ENCODE results near the gene KRT79. TPM values are rescaled to one million over a fixed set of nuclear protein-coding genes. Genes with fewer than 3 reads are reported as not detected.

KRT79 gene
- total RNA-seq, 4 donors from 2014 or later = 48.8 to 202 (median 156) TPM

DNA sequence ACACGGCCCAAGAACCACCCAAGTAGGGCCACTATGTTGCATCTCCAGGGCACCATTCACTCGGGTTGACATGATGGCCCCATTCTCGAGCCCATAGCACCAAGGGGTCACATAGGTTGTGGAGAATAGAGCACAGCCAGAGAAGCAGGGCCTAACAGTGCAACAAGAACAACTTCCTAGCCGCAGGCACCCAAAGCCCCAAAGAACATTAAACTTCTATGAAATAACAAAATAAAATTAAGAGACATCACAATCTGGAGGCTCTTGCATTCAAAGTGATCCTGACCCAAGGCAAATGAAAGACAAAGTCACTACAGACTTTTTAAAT lies 22.1 kb downstream of the KRT79 start:
- Histone ChIP-seq H3K36me3 (no peaks in the 10 kb centered on the region), H3K4me1 (no peaks in the 10 kb centered on the region), H3K27ac (no peak overlapping the region), H3K9me3 (no peaks in the 10 kb centered on the region), H3K4me3 (no peak overlapping the region), H3K27me3 (peaks cover 5% of the 10 kb centered on the region)
- DNase-seq (ENCODE audit: low spot score in 2 of 2) = no peak
- 56% methylated on average over 4 of the region's 4 CpGs for WGBS
- TF ChIP-seq POLR2A (IDR thresholded peaks at IDR 0.05) (no peak), EP300 (IDR thresholded peaks at IDR 0.05) (no peak), POLR2AphosphoS5 (IDR thresholded peaks at IDR 0.05) (no peak)
- TF ChIP-seq, protein P1, sequence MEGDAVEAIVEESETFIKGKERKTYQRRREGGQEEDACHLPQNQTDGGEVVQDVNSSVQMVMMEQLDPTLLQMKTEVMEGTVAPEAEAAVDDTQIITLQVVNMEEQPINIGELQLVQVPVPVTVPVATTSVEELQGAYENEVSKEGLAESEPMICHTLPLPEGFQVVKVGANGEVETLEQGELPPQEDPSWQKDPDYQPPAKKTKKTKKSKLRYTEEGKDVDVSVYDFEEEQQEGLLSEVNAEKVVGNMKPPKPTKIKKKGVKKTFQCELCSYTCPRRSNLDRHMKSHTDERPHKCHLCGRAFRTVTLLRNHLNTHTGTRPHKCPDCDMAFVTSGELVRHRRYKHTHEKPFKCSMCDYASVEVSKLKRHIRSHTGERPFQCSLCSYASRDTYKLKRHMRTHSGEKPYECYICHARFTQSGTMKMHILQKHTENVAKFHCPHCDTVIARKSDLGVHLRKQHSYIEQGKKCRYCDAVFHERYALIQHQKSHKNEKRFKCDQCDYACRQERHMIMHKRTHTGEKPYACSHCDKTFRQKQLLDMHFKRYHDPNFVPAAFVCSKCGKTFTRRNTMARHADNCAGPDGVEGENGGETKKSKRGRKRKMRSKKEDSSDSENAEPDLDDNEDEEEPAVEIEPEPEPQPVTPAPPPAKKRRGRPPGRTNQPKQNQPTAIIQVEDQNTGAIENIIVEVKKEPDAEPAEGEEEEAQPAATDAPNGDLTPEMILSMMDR (IDR thresholded peaks at IDR 0.05) = no peak

DNA sequence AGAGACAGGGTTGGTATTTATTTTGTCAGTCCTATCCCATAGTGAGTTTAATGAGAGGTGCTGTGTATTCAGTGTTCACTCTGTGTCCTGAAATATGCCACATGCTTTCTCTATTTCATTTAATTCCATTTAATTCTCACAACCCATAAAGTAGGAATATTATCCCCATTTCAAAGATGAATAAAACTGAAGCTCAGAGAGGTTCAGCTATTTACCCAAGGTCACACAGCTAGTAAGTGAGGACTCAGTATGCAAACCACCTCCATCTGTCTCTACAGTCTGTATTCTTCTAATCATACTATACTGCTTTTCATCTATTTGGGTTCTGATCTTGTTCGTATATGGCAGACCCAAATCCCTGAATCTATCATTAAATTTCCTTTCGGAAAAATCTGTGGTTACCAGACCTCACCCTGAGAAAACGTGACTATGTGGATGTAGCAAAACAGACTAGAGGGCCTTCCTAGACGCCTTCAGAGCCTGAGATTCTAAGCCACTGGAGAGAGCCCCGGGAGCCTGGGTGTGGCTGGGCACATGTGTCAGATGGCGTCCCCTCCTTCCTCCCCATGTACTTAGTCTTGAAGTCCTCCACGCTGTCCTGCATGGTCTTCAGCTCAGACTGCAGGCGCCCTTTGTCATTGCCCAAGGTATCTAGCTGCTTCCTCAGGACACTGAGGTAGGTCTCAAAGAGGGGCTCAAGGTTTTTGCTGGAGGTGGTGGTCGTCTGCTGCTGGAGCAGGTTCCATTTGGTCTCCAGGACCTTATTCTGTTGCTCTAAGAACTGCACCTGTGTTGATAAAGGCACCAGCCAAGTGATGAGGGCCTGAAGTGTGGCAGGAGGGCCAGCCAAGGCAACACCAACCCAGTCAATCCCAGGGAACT lies 22.7 kb downstream of the KRT79 start:
- Histone ChIP-seq H3K27me3 (peaks cover 2% of the 10 kb centered on the region), H3K27ac (no peak overlapping the region), H3K4me1 (no peaks in the 10 kb centered on the region), H3K9me3 (no peaks in the 10 kb centered on the region), H3K4me3 (no peak overlapping the region), H3K36me3 (no peaks in the 10 kb centered on the region)
- DNase-seq (ENCODE audit: low spot score in 2 of 2) = no peak
- TF ChIP-seq, protein P1 (IDR thresholded peaks at IDR 0.05) = no peak
- TF ChIP-seq POLR2A (IDR thresholded peaks at IDR 0.05) = no peak
- TF ChIP-seq POLR2AphosphoS5 (IDR thresholded peaks at IDR 0.05) = no peak
- TF ChIP-seq EP300 (IDR thresholded peaks at IDR 0.05) = no peak
- 81% methylated on average over 7 of the region's 9 CpGs for WGBS

DNA sequence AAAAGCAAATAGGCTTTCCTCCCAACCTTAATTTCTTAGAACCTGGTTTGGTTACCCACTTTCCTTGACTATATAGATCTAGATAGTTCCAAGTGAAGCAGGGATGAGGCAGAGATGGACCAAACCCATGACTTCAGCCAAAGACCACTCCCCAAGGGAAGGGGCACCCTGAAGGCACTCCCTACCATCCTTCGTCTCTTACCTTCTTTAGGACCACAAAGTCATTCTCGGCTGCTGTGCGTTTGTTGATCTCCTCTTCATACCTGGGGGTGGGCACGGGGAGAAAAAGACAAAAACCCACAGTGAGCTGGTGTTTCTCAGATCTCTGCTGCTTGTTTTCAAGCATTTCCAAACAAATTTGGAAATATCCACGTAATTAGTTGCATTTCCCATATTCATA lies 23.6 kb downstream of the KRT79 start:
- DNase-seq (ENCODE audit: low spot score in 2 of 2) = no peak
- Histone ChIP-seq H3K4me1 (no peaks in the 10 kb centered on the region), H3K9me3 (no peaks in the 10 kb centered on the region), H3K36me3 (no peaks in the 10 kb centered on the region), H3K4me3 (no peak overlapping the region), H3K27ac (no peak overlapping the region), H3K27me3 (peaks cover 2% of the 10 kb centered on the region)
- 76% methylated on average over 5 of the region's 5 CpGs for WGBS
- TF ChIP-seq POLR2AphosphoS5 (IDR thresholded peaks at IDR 0.05) (no peak), POLR2A (IDR thresholded peaks at IDR 0.05) (no peak), EP300 (IDR thresholded peaks at IDR 0.05) (no peak)
- TF ChIP-seq, protein P1 (IDR thresholded peaks at IDR 0.05) = no peak

DNA sequence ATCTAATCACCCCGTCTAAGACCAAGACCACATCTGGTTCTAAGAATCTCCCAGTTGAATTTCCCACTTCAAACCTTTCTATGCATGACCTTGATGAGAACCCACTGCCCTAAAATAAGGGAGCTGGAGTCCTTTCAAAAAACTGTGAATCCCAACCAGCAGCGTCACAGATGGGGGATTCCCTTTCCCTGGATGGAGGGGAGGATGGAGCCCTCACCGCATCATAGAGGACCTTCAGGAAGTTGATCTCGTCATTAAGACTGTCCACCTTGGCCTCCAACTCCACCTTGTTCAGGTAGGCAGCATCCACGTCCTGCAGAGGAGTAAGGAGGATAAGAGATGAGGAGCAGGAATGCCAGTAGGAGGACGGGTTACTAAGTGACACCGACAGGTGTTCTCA lies 24.9 kb downstream of the KRT79 start:
- H3K9me3 ChIP-seq = no peaks in the 10 kb centered on the region
- no peaks in the 10 kb centered on the region for H3K36me3 ChIP-seq
- 86% methylated on average over 7 of the region's 7 CpGs for WGBS
- no peak overlapping the region for H3K27ac ChIP-seq
- TF ChIP-seq, protein P1 (IDR thresholded peaks at IDR 0.05) = no peak
- TF ChIP-seq EP300 (IDR thresholded peaks at IDR 0.05) (no peak), POLR2AphosphoS5 (IDR thresholded peaks at IDR 0.05) (no peak), POLR2A (IDR thresholded peaks at IDR 0.05) (no peak)
- DNase-seq (ENCODE audit: low spot score in 2 of 2) = no peak
- H3K27me3 ChIP-seq = peaks cover 2% of the 10 kb centered on the region
- H3K4me3 ChIP-seq = no peak overlapping the region
- no peaks in the 10 kb centered on the region for H3K4me1 ChIP-seq

DNA sequence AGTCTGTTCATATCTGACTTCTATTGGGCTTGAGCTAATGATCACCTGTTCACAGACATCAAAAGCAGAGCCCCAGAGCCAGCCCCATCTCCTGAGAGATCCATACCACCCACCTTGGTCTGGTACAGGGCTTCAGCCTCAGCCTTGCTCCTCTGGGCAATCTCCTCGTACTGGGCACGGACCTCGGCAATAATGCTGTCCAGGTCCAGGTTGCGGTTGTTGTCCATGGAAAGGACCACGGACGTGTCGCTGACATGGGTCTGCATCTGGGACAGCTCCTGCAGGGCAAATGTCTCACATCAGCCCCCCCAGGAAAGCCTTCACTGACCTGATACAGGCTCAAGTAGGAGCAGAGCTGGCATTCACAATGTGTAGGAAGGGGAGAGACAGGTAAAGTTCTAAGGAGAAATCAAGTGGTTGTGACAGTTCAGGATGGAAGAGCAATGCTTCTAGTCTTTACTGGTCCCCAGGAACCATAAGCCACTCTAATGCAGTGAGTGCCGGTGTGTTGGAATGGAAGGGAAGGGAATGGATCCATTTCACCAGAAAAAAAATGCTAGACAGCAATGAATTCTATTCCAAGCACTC lies 25.4 kb downstream of the KRT79 start:
- no peak overlapping the region for H3K4me3 ChIP-seq
- no peak overlapping the region for H3K27ac ChIP-seq
- no peaks in the 10 kb centered on the region for H3K4me1 ChIP-seq
- H3K36me3 ChIP-seq = no peaks in the 10 kb centered on the region
- no peaks in the 10 kb centered on the region for H3K9me3 ChIP-seq
- H3K27me3 ChIP-seq = peaks cover 2% of the 10 kb centered on the region
- no peak for TF ChIP-seq POLR2A (IDR thresholded peaks at IDR 0.05)
- no peak for TF ChIP-seq EP300 (IDR thresholded peaks at IDR 0.05)
- TF ChIP-seq POLR2AphosphoS5 (IDR thresholded peaks at IDR 0.05) = no peak
- TF ChIP-seq, protein P1 (IDR thresholded peaks at IDR 0.05) = no peak
- 97% methylated on average over 8 of the region's 8 CpGs for WGBS
- DNase-seq (ENCODE audit: low spot score in 2 of 2) = no peak
